ENCODE results near the gene RNF125. TPM values are rescaled to one million over a fixed set of nuclear protein-coding genes. Genes with fewer than 3 reads are reported as not detected.

Gene RNF125
- total and polyA plus RNA-seq, 9 of the 15 experiments (the other 6 are each of a cell fraction or from before 2014, with no cell fraction given): 0.01 to 0.29 (median 0.07) TPM; not detected in 1

DNA sequence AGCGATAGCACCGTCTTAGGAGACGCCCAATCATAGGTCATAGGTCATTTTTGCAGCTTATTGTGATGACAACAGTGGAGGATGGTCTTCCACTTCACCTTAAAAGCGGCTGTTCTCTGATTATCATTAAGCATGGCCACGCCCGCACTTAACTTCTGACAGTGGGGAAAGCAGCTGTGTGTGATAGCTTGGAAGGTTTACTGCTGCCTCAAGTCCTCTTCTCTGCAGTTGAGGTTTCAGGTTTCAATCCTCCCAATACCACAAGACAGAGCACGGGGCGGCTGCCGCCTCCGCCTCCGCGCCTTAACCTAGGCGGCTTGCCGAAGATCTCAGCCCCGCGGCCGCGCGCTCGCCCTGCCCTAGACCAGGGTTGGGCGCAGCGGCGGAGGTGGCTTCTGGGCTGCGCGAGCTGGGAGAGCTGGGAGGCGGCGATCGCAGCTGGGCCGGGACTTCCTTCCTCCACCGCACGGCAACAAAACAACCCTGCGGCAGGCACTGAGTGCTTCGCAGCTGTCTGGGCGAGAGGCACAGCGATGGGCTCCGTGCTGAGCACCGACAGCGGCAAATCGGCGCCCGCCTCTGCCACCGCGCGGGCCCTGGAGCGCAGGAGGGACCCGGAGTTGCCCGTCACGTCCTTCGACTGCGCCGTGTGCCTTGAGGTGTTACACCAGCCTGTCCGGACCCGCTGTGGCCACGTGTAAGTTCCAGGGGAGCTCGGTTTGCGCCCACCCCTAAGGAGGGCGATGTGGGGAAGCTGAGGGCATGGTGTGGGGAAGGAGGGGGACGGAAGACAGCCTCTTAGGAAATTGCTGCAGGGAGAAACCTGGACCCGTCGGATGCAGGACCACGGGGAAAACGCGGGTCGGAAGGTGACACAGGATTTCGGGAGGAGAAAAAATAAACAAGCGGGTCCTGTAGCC lies at the start of gene RNF125 (continued):
- TF ChIP-seq, protein P1, sequence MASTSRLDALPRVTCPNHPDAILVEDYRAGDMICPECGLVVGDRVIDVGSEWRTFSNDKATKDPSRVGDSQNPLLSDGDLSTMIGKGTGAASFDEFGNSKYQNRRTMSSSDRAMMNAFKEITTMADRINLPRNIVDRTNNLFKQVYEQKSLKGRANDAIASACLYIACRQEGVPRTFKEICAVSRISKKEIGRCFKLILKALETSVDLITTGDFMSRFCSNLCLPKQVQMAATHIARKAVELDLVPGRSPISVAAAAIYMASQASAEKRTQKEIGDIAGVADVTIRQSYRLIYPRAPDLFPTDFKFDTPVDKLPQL (IDR thresholded peaks at IDR 0.05; ENCODE audit: extremely low read depth, insufficient read length): no peak
- TF ChIP-seq ATF1 (CRISPR knock-in tag; IDR thresholded peaks at IDR 0.05) (no peak), ATF1 (tag; IDR thresholded peaks at IDR 0.05) (peak; percentile 52), RB1 (IDR thresholded peaks at IDR 0.05; ENCODE audit: low read depth) (0 out of 2 replicates have a peak, but pooled peaks have one; percentile 27), ZFP91 (CRISPR knock-in tag; IDR thresholded peaks at IDR 0.05) (no peak), YY1 (IDR thresholded peaks at IDR 0.05; ENCODE audit: borderline replicate concordance in 1 of 3, control insufficient read depth in 1 of 3, extremely low read depth in 1 of 3, insufficient read depth in 3 of 3, insufficient read length in 1 of 3, insufficient replicate concordance in 2 of 3, low read depth in 1 of 3, low read length in 2 of 3) (peak in 1 of 3 experiments; percentile 49), MYC (IDR thresholded peaks at IDR 0.05; ENCODE audit: low read depth, low read length) (no peak), MYC (CRISPR knock-in tag; IDR thresholded peaks at IDR 0.05; ENCODE audit: borderline replicate concordance, low read depth) (no peak), YBX1 (IDR thresholded peaks at IDR 0.05) (no peak), SRF (CRISPR knock-in tag; IDR thresholded peaks at IDR 0.05) (no peak), ZNF766 (CRISPR knock-in tag; conservative IDR thresholded peaks at IDR 0.05) (peak; percentile 98), POLR3G (IDR thresholded peaks at IDR 0.05; ENCODE audit: extremely low read depth, insufficient read length, insufficient replicate concordance) (no peak), CCNT2 (IDR thresholded peaks at IDR 0.05; ENCODE audit: borderline replicate concordance, extremely low read depth, insufficient read length, low read depth, low read length) (peak; percentile 57), KLF16 (IDR thresholded peaks at IDR 0.05) (peak; percentile 59), MTA1 (IDR thresholded peaks at IDR 0.05; ENCODE audit: borderline replicate concordance) (no peak), NR2F6 (CRISPR knock-in tag; IDR thresholded peaks at IDR 0.05) (no peak), L3MBTL2 (IDR thresholded peaks at IDR 0.05) (peak; percentile 83), HDAC2 (IDR thresholded peaks at IDR 0.05) (peak; percentile 45; the same call in 1 of the 2 replicates), BACH1 (tag; IDR thresholded peaks at IDR 0.05) (no peak), ZNF24 (IDR thresholded peaks at IDR 0.05) (no peak)
- TF ChIP-seq, protein P2, sequence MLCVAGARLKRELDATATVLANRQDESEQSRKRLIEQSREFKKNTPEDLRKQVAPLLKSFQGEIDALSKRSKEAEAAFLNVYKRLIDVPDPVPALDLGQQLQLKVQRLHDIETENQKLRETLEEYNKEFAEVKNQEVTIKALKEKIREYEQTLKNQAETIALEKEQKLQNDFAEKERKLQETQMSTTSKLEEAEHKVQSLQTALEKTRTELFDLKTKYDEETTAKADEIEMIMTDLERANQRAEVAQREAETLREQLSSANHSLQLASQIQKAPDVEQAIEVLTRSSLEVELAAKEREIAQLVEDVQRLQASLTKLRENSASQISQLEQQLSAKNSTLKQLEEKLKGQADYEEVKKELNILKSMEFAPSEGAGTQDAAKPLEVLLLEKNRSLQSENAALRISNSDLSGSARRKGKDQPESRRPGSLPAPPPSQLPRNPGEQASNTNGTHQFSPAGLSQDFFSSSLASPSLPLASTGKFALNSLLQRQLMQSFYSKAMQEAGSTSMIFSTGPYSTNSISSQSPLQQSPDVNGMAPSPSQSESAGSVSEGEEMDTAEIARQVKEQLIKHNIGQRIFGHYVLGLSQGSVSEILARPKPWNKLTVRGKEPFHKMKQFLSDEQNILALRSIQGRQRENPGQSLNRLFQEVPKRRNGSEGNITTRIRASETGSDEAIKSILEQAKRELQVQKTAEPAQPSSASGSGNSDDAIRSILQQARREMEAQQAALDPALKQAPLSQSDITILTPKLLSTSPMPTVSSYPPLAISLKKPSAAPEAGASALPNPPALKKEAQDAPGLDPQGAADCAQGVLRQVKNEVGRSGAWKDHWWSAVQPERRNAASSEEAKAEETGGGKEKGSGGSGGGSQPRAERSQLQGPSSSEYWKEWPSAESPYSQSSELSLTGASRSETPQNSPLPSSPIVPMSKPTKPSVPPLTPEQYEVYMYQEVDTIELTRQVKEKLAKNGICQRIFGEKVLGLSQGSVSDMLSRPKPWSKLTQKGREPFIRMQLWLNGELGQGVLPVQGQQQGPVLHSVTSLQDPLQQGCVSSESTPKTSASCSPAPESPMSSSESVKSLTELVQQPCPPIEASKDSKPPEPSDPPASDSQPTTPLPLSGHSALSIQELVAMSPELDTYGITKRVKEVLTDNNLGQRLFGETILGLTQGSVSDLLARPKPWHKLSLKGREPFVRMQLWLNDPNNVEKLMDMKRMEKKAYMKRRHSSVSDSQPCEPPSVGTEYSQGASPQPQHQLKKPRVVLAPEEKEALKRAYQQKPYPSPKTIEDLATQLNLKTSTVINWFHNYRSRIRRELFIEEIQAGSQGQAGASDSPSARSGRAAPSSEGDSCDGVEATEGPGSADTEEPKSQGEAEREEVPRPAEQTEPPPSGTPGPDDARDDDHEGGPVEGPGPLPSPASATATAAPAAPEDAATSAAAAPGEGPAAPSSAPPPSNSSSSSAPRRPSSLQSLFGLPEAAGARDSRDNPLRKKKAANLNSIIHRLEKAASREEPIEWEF (CRISPR knock-in tag; IDR thresholded peaks at IDR 0.05): no peak
